Upper lobe of left lung (tissue), 4 donors: ENCODE data around the gene TLL1.

Source experiments
- POLR2A ChIP-seq, 4 donors: fragments of 450-650 bp; IDR thresholded peaks; one replicate each; pipeline ENCODE4 v1.5.1; 2016 to 2017; ENCODE audit warnings: antibody characterized with exemption in 4 of 4, mild to moderate bottlenecking in 2 of 4
- TF ChIP-seq, protein P1 (sequence below), 6 experiments: fragments of 450-650 bp in 4 of 6; fragments of 200-600 bp in 2 of 6; sonication (generic) in 2 of 6; IDR thresholded peaks; one replicate each; pipeline ENCODE4 v1.5.1; 2016 to 2019; ENCODE audit warnings: antibody characterized with exemption in 6 of 6

GRCh38 chr4:165844161-165844560 is 28.9 kb upstream of the TLL1 start:
- TF ChIP-seq, protein P1, sequence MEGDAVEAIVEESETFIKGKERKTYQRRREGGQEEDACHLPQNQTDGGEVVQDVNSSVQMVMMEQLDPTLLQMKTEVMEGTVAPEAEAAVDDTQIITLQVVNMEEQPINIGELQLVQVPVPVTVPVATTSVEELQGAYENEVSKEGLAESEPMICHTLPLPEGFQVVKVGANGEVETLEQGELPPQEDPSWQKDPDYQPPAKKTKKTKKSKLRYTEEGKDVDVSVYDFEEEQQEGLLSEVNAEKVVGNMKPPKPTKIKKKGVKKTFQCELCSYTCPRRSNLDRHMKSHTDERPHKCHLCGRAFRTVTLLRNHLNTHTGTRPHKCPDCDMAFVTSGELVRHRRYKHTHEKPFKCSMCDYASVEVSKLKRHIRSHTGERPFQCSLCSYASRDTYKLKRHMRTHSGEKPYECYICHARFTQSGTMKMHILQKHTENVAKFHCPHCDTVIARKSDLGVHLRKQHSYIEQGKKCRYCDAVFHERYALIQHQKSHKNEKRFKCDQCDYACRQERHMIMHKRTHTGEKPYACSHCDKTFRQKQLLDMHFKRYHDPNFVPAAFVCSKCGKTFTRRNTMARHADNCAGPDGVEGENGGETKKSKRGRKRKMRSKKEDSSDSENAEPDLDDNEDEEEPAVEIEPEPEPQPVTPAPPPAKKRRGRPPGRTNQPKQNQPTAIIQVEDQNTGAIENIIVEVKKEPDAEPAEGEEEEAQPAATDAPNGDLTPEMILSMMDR (IDR thresholded peaks at IDR 0.05) = no peak
- no peak for TF ChIP-seq POLR2A (IDR thresholded peaks at IDR 0.05)
